ENCODE results near the gene MADD.
A peak's percentile ranks its signal among the peaks of the same experiment; 100 is the strongest.

Gene MADD

DNA sequence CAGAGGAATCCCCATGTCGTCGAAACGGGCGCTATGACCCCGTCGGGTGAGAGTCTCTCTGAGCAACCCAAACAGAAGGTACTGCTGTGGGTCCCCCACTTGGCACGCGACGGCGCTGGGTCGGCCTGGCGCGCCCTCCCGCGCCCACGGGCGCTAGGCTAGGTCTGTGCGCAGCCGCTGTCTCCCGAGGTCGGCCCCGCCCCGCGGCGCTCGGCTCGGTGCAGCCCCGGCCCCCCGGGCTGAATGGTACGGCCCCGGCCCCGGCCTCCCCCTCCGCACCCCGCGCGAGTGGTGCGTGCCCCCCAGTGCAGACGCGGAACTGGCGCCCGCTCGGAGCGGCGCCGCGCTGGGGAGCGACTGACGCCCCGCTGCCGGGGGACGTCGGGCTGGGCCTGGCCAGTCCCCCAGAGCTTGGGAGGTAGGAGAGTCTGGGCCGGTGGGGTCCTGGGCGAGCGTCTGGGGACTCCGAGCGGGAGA, at the start of gene MADD:
MADD (plus strand) TSS at position 305 of the 477 bp plus-strand sequence.
- DNase-seq: peak; percentile 94

DNA sequence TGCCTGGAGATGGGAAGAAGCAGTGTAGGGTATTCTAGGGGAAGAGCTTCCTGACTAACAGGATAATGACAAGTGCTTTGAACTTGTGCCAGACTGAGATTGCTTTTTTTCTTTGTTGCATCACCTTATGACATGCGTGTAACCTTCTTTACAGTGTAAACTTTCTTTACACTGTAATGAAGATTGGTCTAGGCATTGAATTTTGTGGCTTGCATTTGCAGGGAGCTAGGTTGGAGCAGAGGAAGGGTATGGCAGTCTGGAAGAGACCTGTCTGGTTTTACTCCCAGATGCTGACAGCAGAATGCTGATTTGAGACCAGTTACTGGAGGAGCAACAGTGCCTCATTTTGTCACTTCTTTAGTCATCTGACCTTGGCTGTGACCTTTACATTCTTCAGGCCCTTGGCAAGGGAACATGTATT, 49.5 kb upstream of the MADD start:
- no peak for DNase-seq

GRCh38 chr11:47222696-47223095, 47.2 kb upstream of the MADD start:
- no peak for DNase-seq

DNA sequence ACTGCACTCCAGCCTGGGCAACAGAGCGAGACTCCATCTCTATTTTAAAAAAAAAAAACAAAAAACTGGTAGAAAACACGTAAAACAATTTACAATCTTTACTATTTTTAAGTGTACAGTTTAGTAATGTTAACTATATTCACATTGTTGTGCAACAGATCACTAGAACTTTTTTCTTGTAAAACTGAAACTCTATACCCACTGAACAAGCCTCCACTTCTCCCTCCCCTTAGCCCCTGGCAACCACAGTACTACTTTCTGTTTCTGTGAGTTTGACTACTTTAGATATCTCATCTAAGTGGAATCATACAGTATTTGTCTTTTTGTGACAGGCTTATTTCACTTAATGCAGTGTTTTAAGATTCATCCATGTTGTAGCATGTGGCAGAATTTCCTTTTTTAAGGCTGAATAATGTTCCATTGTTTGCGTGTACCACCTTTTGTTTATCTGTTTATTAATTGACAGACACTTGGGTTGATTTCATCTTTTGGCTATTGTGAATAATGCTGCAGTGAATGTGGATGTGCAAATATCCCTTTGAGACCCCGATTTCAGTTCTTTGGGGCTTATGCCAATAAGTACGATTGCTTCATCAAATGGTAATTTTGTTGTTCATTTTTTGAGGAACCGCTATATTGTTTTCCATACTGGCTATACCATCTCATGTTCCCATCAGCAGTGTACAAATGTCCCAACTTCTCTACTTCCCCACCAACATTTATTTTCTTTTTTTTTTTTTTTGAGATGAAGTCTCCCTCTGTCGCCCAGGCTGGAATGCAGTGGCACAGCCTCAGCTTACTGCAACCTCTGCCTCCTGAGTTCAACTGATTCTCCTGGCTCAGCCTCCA, 44.2 kb upstream of the MADD start:
- DNase-seq: no peak

- no peak for DNase-seq
Observed at GRCh38 chr11:47229161-47229560, 40.8 kb upstream of the MADD start.

DNA sequence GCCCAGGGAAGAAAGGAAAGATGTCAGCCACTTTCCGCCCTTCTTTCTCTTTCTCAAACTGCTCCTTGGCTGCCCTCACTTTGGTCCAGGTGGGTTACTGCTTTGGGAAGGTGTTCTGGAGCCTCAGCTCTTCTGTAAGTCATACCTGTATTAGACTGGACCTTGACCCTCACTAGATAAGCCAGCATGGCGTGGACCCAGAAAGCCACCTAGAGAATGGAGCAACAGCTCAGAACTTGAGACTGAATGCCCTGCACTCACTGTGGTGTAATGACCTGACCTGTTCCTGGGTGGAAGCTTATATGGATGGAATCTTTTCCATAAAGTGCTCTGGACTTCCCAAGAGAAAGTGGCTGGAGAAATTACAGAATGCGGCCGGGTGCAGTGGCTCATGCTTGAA, 36.9 kb upstream of the MADD start:
- no peak for DNase-seq

DNA sequence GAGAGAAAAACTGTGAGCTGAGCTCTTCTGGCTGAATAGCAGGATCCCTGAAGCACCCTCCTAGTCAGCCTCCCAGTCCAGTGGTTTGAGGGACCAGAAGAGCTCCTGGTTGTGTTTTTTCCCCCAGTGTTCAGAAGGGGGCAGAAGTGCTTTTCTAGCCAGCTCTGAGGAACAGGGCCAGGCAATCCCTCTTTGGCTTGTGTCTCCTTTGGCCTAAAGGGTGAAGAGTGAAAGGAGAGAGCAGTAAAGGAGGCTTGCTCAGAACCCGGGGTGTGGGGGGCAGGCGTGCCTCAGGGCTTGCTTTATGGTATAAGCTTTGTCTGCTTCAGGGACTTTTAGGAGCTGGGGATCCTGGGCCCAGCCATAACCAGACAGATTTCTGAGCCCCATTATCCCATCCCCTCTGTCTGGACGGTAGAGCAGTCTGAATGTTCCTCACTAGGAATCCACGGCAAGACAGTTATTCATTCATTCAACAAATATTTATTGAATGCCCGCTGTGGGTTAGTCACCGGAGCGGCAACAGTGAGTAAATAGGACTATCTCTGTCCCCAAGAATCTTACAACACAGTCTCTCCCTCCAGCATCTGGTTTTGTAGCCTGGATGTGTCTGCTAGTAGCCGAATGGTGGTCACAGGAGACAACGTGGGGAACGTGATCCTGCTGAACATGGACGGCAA, 35.8 kb upstream of the MADD start:
- no peak for DNase-seq

GRCh38 chr11:47234669-47235100, 35.2 kb upstream of the MADD start:
- no peak for DNase-seq

GRCh38 chr11:47235163-47235562, 34.8 kb upstream of the MADD start:
- no peak for DNase-seq

DNA sequence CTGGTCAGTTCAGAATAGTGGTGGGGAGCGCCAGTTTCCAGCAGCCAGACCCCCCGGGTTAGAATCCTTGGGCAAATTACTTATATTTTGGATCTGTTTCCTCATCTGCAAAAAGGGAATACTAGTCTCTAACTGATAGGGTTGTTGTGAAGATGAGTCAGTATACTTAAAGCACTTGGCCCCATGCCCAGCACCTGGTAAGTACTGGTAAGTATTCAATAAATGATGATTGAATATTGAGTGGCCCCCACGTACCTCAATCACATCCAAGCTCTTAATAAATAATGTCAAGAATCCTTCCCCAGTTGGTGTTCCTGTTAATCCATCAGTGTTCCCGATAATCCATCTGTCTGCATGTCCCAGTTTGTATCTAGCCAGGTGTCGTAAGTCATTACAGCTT, 33.5 kb upstream of the MADD start:
- DNase-seq: no peak

- DNase-seq: no peak
Observed at GRCh38 chr11:47239852-47240251, 30.1 kb upstream of the MADD start.

DNA sequence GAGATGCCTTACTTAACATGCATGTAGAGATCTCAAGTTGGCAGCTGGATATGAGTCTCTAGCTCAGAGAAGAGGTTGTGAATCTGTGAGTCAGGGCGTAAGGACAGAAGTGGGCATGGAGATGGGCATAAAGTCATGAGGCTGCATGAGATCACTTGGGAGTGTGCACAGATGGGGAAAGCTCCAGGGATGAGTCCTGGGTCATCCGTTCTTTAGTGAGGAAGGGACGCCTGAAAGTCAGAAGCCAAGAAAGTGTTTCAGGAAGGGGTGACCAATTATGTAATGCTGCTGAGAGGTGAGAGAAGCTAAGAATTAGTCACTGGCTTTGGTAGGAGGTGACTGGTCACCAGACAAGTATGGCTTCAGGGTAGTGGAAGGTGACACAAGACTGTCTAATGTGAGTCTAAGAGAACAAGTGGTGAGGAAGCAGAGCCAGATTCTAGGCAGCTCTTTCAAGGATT, 28.1 kb upstream of the MADD start:
- no peak for DNase-seq

- no peak for DNase-seq
Observed at GRCh38 chr11:47242596-47243192, 27.2 kb upstream of the MADD start.

GRCh38 chr11:47243454-47243853, 26.5 kb upstream of the MADD start:
- no peak for DNase-seq

GRCh38 chr11:47244448-47245350, 25.2 kb upstream of the MADD start:
- DNase-seq: no peak

DNA sequence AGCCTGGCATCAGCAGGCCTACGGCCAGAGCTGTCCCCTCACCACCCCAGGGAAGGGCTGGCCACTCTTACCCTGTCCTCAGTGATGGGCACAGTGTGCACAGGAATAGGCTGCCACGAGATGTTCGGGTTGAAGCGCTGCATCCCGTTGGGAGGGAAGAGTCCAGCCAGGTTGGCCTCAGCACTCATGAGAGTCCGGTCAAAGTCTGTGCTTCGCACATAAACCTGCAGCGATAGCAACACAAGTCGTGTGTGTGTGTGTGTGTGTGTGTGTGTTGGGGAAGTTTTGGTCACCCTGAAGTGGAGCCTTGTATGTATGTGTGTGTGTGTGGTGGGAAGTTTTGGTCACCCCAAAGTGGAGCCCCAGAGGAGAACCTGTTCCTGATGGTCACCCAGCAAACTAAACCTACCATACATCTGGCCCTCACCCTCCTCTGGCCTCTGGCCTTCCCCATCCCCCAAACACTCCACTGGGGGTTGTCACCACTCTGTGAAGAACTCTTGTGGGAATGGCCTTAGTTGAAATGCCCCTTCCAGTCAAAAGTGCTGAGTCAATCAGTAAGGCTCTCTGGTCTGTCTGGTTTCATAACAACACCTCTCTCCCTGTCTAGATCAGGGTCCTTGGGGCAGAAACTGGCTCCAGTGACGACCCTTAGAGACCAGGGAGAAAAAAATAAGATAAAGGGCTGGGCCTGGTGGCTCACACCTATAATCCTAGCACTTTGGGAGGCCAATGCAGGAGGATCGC, 24.1 kb upstream of the MADD start:
- DNase-seq: no peak

GRCh38 chr11:47247502-47247901, 22.4 kb upstream of the MADD start:
- DNase-seq: no peak

GRCh38 chr11:47248304-47248663, 21.6 kb upstream of the MADD start:
- DNase-seq: no peak

DNA sequence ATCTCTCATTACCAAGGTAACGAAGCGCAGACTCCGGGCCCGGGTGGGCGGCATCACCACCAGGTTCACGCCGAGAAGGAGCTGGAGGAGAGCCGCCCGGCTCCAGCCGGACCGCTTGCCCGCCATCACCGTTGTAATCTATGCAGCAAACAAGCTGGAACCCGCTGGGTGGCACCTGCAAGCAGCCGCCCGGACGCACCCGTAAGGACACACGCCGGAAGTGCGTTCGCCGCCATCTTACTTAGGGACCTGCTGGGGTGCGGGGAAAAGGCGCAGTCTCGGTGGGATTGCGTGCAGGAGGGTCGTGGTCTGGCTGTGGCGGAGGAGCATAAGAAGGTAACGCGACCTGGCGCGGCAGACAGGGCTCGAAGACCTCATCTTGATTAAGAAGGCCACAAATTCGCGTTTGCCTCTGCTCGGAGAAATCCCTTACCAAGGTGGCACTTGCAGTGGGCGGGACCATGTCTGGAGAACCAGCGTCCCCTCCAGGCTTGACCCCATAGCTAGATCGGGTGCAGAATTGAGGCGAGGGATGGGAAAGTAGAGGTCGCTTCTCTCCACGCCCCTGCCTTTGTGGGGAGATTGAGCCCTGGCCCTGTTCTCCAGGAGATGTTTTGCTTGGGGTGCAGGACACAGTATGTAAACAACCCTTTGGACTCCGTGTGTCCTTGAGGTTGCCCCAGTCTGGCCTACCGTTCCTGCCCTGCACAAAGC, 21.1 kb upstream of the MADD start, which contains the start of gene ACP2:
ACP2 (minus strand) TSS at position 151 of the 714 bp plus-strand sequence; CDS start at position 126, 25 bp downstream.
- DNase-seq: peak; percentile 87

- no peak for DNase-seq
Observed at GRCh38 chr11:47249378-47249715, 20.6 kb upstream of the MADD start.

DNA sequence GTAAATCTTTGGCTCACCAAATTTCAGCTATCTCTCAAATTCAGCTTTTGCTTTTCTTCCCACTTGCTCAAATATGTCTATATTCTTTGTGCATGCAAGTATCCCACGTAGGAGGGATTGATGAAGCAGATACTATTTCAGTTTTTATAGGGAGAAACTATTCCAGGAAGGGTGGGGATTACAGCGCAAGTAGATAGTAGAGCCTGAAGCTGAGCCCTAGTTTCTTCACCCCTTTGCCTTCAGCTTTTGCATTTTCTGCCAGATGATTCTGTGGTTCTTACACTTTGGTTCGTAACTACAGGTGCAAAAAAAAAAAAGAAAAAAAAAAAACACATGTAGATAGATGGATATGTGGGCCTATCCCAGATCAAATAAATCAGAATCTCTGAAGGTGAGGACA, 18.2 kb upstream of the MADD start:
- DNase-seq: no peak
